Parathyroid adenoma (tissue), 2 donors: ENCODE results near the gene PAIP2.

Source experiments
- H2AFZ ChIP-seq: fragments of 300-600 bp; sonication (generic); one replicate; pipeline ENCODE4 v1.7.0; 2017; ENCODE audit warnings: antibody characterized with exemption, mild to moderate bottlenecking
- H3K27ac ChIP-seq: fragments of 300-600 bp; sonication (generic); one replicate; pipeline ENCODE4 v1.7.0; 2017
- H3K27me3 ChIP-seq: fragments of 300-600 bp; sonication (generic); one replicate; pipeline ENCODE4 v1.7.0; 2017; ENCODE audit warnings: low read length; ENCODE audit not compliant: control insufficient read depth, insufficient read depth
- H3K36me3 ChIP-seq: fragments of 300-600 bp; sonication (generic); one replicate; pipeline ENCODE4 v1.7.0; 2017; ENCODE audit warnings: low read length; ENCODE audit not compliant: control insufficient read depth, insufficient read depth
- H3K4me1 ChIP-seq: fragments of 300-600 bp; sonication (generic); one replicate; pipeline ENCODE4 v1.7.0; 2017; ENCODE audit warnings: control low read depth
- H3K4me2 ChIP-seq: fragments of 300-600 bp; sonication (generic); one replicate; pipeline ENCODE4 v1.7.0; 2017; ENCODE audit warnings: low read length
- H3K4me3 ChIP-seq: fragments of 300-600 bp; sonication (generic); one replicate; pipeline ENCODE4 v1.7.0; 2017; ENCODE audit warnings: low read depth, low read length
- H3K79me2 ChIP-seq: fragments of 300-600 bp; sonication (generic); one replicate; pipeline ENCODE4 v1.7.0; 2017; ENCODE audit warnings: control low read depth
- H3K9ac ChIP-seq: fragments of 300-600 bp; sonication (generic); one replicate; pipeline ENCODE4 v1.7.0; 2017; ENCODE audit warnings: mild to moderate bottlenecking
- H3K9me3 ChIP-seq: fragments of 300-600 bp; sonication (generic); one replicate; pipeline ENCODE4 v1.7.0; 2017; ENCODE audit warnings: low read length; ENCODE audit not compliant: control insufficient read depth
- CTCF ChIP-seq: fragments of 300-600 bp; sonication (generic); IDR thresholded peaks from one replicate; pipeline ENCODE4 v1.7.0; 2017; ENCODE audit warnings: antibody characterized with exemption, mild to moderate bottlenecking
- donor health status: primary hyperparathyroidism.

PAIP2 gene

DNA sequence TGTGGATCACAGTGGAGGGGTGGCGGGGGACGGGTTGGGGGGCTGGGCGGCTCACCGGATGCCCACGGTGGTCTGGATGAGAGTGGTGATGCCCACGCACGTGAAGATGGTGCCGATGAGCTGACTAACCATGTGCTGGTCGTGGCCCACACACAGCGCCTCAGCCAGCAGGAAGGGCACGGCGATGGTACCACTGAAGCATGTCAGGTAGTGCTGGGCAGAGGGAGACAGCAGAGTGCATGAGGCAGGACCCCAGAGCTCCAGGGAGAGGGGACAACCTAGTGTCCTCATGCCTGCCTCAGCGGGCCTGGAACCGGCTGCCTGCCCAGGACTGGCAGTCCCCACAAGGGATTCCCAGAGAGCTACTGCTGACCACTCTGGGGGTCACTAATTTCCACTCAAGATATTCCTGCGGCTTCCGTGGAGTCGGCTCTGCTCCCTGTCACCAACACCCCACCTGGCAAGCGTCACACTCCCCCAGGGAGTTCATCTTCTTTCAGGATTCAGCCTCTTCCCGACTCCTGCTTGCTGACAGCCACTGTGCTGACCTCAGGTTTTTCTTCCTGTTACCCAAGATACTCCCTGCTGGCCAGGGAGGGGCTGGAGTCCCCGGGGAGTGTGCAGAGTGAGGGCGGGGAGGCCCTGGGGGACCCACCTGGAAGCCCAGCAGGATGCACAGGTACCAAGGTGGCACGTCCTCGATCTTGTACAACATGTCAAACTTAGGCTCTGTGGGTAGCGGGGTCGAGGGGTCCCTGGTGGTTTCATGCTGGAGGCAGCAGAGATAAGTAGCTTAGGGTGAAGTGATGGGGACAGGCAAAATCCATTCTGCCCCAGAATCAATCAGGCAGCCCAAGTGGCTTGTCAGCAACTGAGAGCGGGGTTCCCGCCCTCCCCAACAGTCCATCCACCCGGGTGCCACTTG is 40.4 kb downstream of the PAIP2 start:
- Histone ChIP-seq H2AFZ (peak overlapping the region; percentile 76), H3K36me3 (no peaks in the 10 kb centered on the region), H3K4me2 (no peak overlapping the region), H3K27me3 (no peaks in the 10 kb centered on the region), H3K9me3 (no peaks in the 10 kb centered on the region), H3K4me3 (no peak overlapping the region), H3K9ac (no peak overlapping the region), H3K27ac (peak overlapping the region; percentile 39), H3K79me2 (peaks cover 4% of the 10 kb centered on the region), H3K4me1 (peaks cover 23% of the 10 kb centered on the region)
- no peak for TF ChIP-seq CTCF

DNA sequence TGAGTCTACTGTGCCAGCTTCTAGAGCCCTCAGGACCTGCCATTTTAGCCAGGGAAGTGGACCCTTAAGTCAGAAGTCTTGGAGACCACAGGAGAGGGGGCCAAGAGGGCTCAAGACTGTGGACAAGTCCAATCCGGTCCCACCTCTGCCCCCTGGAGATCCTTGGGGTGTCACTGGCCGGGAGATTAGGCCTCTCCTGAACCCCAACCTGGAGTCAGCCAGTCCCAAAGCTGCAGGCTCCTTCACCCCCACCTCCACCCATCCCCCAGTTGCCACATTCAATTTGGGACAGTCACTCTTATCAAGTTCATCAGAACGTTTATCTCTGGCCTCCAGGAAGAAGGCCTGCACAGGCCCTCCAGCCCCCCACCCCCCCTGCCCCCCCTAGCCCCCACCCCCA is 41.2 kb downstream of the PAIP2 start:
- Histone ChIP-seq H3K4me2 (no peak overlapping the region), H3K36me3 (no peaks in the 10 kb centered on the region), H3K4me3 (no peak overlapping the region), H2AFZ (no peak overlapping the region), H3K27me3 (no peaks in the 10 kb centered on the region), H3K79me2 (peaks cover 4% of the 10 kb centered on the region), H3K9ac (no peak overlapping the region), H3K9me3 (no peaks in the 10 kb centered on the region), H3K4me1 (peaks cover 23% of the 10 kb centered on the region), H3K27ac (peak overlapping the region; percentile 39)
- no peak for TF ChIP-seq CTCF

GRCh38 chr5:139383275-139383992 is 41.8 kb downstream of the PAIP2 start, which contains the start of gene SLC23A1:
TSS of gene SLC23A1 (minus strand) at chr5:139383297. CDS start at chr5:139383253, 44 bp downstream.
- peak within 1 kb of the TSS; percentile 39 for H3K27ac ChIP-seq
- H3K79me2 ChIP-seq = peaks cover 4% of the 10 kb centered on the region
- peaks cover 23% of the 10 kb centered on the region for H3K4me1 ChIP-seq

DNA sequence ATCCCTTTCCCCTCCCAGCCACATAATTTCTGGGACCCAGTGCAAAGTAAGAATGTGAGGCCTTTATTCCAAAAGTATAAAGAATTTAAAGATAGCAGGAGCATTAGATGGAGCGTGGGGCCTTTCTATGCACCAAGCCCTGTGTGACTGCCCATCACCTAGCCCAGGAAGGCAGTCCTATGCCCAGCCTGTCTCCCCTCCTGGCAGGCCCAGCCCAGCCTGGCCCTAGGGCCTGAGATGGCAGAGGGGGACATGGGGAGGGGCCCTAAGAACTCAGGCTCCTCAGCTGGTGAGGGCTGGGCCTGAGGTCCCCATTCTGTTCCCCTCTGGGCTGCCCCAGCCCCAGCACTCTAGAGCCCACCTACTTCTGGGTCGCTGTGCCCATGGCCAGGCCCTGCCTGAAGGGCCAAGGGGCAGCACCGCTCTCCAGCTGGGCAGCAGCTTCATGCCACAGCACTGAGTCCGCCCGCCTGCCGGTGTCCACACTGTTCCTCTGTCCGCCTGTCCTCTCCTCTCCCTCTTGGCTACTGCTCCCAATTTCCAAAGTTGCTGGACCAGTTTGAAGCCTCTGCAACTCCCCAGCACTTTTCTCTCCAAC is 42.4 kb downstream of the PAIP2 start:
- Histone ChIP-seq H3K9ac (no peak overlapping the region), H3K4me1 (peaks cover 23% of the 10 kb centered on the region), H2AFZ (peak overlapping the region; percentile 73), H3K27me3 (no peaks in the 10 kb centered on the region), H3K9me3 (no peaks in the 10 kb centered on the region), H3K79me2 (peaks cover 4% of the 10 kb centered on the region), H3K36me3 (no peaks in the 10 kb centered on the region), H3K4me3 (no peak overlapping the region), H3K4me2 (no peak overlapping the region), H3K27ac (no peak overlapping the region)
- TF ChIP-seq CTCF = no peak

More at GRCh38 chr5:139383275-139383992, 41.8 kb downstream of the PAIP2 start, which contains the start of gene SLC23A1:
- no peak within 1 kb of the TSS for H3K4me3 ChIP-seq
- no peak within 1 kb of the TSS for H3K4me2 ChIP-seq
- H3K27me3 ChIP-seq = no peaks in the 10 kb centered on the region
- no peak within 1 kb of the TSS for H3K9ac ChIP-seq
- no peaks in the 10 kb centered on the region for H3K36me3 ChIP-seq
- no peak for TF ChIP-seq CTCF
- peak within 1 kb of the TSS; percentile 76 for H2AFZ ChIP-seq
- H3K9me3 ChIP-seq = no peaks in the 10 kb centered on the region
